ENCODE results near the gene TARBP2.
A peak's percentile ranks its signal among the peaks of the same experiment; 100 is the strongest.
"Not testable (repeated sequence)": the region's sequence is repeated elsewhere in the genome, so short reads cannot be mapped to it uniquely, and the experiment has no call there.

Gene TARBP2

GRCh38 chr12:53516758-53517455 lies 15.8 kb downstream of the TARBP2 start:
- no peak for DNase-seq

- no peak for DNase-seq
Measured at GRCh38 chr12:53518381-53518780, 17.3 kb downstream of the TARBP2 start.

- DNase-seq, result no peak
Measured at GRCh38 chr12:53523131-53523530, 22.0 kb downstream of the TARBP2 start.

GRCh38 chr12:53524476-53524875 lies 23.4 kb downstream of the TARBP2 start:
- DNase-seq, result no peak

DNA sequence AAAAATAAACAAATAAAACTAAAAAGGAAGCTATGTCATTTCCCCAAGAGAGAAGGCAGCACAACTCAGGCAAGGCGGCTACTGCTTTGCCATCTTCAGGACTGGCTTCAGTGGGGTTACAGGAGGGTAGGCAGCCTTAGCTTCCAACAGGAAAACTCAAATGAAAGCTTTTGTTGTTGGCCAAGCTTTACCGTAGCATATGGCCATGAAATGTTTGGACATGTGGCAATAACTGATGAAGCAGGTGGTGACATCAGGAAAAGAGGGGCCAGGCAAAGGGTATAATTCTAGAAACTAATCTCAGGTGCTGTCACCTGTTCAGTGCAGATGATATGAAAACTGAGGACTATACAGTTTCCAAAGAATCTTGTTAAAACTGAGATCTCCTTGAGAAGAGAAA lies 29.0 kb downstream of the TARBP2 start:
- no peak for DNase-seq

- no peak for DNase-seq
Measured at GRCh38 chr12:53530920-53531319, 29.8 kb downstream of the TARBP2 start.

DNA sequence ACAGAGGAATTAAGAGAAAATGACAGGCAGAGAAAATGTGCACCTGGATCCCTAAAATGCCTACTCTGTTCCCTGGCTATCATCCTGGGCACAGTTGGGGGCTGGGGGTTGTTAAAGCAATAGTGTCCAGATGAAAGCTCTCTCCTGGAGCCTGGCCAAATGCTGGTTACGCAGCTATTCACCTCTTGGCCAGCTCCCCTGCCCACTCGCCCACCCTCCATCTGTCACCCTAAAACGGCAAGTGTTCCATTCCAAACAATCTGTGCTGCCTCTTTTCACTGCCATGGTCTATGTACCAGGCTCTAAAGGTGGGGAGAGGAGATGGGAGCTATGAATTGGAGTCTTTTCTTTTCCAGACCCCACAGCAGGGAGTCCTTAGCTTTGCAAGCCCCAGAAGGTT lies 30.9 kb downstream of the TARBP2 start:
- DNase-seq, result no peak

GRCh38 chr12:53532524-53533445 lies 31.7 kb downstream of the TARBP2 start:
- no peak for DNase-seq

DNA sequence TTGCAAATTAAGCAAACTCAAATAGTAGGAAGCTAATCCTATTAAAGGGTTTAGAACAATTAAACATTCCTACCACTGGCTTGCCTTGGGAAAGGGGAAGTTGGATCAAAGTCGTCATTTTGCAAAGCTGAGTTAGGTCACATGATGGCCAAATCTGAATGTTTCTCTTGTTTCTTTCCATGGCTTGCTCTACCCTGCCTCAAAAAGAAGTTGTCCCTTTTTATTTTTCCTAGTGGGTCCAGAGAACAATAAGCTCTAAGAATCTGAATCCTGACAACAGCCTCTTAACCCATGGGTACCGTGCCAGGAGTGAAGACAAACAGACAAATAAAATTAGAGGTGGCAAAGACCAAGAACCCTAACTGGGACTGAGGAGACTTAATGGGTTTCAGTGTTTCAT lies 32.4 kb downstream of the TARBP2 start:
- DNase-seq, result no peak

DNA sequence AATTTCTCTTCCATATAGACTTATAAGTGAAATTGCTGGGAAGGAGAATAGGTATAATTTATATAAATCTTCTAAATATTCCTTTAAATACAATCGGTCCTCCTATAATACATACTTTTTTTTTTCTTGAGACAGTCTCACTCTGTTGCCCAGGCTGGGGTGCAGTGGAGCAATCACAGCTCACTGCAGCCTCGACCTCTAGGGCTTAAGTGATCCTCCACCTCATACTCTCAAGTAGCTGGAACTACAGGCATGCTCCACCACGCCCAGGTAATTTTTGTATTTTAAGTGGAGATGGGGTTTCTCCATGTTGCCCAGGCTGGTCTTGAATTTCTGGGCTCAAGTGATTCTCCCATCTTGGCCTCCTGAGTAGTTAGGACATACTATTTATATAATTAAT lies 35.9 kb downstream of the TARBP2 start:
- no peak for DNase-seq

DNA sequence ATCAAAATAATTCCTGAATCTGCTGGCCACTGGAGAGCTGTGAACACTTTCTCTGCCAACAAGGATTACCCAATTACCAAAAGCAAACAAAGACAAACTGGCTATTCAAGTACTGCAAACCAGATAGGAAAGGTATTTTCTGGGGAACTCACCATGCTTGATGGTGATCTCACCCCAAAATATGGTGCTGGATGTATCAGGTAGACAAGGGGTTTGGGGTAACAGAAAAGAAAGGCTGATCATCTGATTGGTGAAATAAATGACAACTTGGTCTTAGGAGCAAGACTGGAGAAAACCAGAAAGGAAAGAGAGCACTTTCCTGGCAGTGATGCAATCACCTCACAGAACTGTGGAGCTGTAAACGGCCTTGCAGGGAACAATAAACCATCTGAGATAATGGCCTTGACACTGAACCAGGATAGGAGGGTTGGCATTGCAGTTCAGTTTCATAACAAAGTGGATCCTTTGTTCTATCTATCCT lies 37.2 kb downstream of the TARBP2 start:
- no peak for DNase-seq

GRCh38 chr12:53539526-53539925 lies 38.4 kb downstream of the TARBP2 start:
- no peak for DNase-seq

DNA sequence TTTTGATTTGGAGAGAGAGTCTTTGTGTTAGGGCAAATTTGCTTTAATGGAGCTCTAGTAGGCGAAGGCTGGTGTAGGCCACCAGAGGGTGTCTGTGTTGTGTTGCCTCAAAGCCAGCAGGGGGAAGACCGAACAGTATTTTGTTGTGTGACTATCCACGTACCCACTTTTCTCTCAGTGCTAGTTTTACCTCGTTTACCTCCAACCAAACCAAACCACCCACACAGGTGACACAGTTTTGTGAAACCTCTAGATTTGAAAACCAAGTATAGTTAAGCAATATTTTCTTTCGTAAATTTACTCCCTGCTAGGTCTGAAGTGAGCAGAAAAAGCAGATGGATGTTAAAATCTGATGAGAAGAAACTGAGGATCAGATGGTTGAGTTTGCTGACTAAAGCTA lies 42.5 kb downstream of the TARBP2 start:
- DNase-seq, result peak; percentile 53

- DNase-seq, result not testable (repeated sequence)
Measured at GRCh38 chr12:53548354-53548753, 47.3 kb downstream of the TARBP2 start.

- not testable (repeated sequence) for DNase-seq
Measured at GRCh38 chr12:53550131-53550530, 49.0 kb downstream of the TARBP2 start.

GRCh38 chr12:53550595-53550994 lies 49.5 kb downstream of the TARBP2 start:
- no peak for DNase-seq

GRCh38 chr12:53551889-53552291 lies 50.8 kb downstream of the TARBP2 start:
- no peak for DNase-seq

DNA sequence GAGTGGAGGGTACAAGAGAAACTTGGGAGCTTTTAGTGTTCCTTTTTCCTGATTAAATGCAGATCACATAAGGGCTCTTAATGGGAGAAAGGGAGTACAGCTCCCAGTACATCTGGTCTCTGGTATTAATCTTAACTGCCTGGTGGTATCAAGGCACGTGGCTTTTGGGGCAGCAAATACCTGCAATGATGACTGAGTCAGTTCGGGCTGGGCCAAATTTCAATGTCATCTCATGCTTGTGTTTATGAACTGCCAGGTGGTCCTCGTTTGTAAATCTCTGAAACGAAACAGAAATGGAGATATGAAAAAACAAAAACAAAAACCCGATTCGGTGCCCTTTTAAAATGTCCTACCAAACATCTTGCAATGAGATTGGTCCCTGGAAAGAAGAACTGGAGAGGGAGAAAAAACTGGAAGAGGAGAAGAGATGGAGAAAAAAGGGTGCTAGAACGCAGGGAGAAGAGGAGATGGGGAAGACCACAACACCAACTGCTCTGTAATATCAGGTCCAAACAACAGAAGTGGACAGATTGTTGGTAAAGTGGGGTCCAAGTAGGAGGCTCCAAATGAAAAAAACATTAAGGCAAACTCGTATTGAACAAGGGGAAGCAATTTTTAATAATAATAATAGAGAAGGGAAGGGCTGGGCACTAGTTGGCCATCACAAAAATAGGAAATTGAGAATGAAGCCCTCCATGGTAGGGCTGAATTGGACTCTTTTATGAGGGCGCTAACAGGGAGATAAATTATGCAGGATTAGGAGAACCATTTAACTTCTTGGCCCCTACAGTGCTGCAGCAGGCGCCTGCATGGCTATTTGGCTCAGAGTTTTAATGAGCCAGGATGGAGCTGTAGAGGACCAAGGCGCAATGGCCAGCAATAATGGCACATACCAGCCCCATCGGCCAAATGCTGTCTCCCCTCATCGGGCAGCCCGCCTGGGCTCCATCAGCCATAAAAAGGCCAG lies 51.6 kb downstream of the TARBP2 start:
- no peak for DNase-seq

Data from central memory CD4-positive, alpha-beta T cell (primary cell).